Spleen (tissue), 11 donors: Measurements from ENCODE around the gene SBK2. TPM values are rescaled to one million over a fixed set of nuclear protein-coding genes. Genes with fewer than 3 reads are reported as not detected.

Source experiments
- DNase-seq: peaks from one replicate; pipeline ENCODE4 v3.0.0-alpha.2; 2020
- H3K27ac ChIP-seq, 8 donors: fragments of 200-600 bp; sonication (generic) in 7 of 8; 1 replicate in 4 of 8; 2 replicates in 4 of 8; pipeline versions ENCODE4 v1.5.0 to v1.8.0; 2016 to 2021; ENCODE audit warnings: inconsistent platforms in 4 of 8, mild to moderate bottlenecking in 4 of 8, moderate library complexity in 1 of 8
- H3K27me3 ChIP-seq, 7 donors: fragments of 200-600 bp; sonication (generic) in 6 of 7; replicated peaks in 1 of 7; 1 replicate in 4 of 7; 2 replicates in 3 of 7; pipeline versions ENCODE4 v1.5.0 to v1.8.0; 2016 to 2021; ENCODE audit warnings: inconsistent platforms in 3 of 7, mild to moderate bottlenecking in 1 of 7
- H3K36me3 ChIP-seq, 6 donors: fragments of 200-600 bp; sonication (generic) in 5 of 6; 1 replicate in 4 of 6; 2 replicates in 2 of 6; pipeline versions ENCODE4 v1.5.0 to v1.8.0; 2016 to 2021; ENCODE audit warnings: inconsistent platforms in 2 of 6
- H3K4me1 ChIP-seq, 6 donors: fragments of 200-600 bp; sonication (generic) in 5 of 6; 1 replicate in 3 of 6; 2 replicates in 3 of 6; pipeline versions ENCODE4 v1.5.0 to v1.8.0; 2016 to 2021; ENCODE audit warnings: inconsistent platforms in 3 of 6
- H3K4me3 ChIP-seq, 8 donors: fragments of 200-600 bp; sonication (generic) in 7 of 8; 1 replicate in 4 of 8; 2 replicates in 4 of 8; pipeline versions ENCODE4 v1.5.0 to v1.8.0; 2016 to 2021; ENCODE audit warnings: inconsistent platforms in 4 of 8, mild to moderate bottlenecking in 4 of 8, moderate library complexity in 2 of 8
- H3K9me3 ChIP-seq, 8 donors: fragments of 200-600 bp; sonication (generic) in 7 of 8; 1 replicate in 4 of 8; 2 replicates in 4 of 8; pipeline versions ENCODE4 v1.5.0 to v1.8.0; 2016 to 2021; ENCODE audit warnings: inconsistent platforms in 4 of 8
- CTCF ChIP-seq, 11 experiments: fragments of 200-600 bp in 7 of 11; fragments of 450-650 bp in 4 of 11; sonication (generic) in 4 of 11; IDR thresholded peaks in 8 of 11; conservative IDR thresholded peaks in 3 of 11; 1 replicate in 7 of 11; 2 replicates in 4 of 11; pipeline versions ENCODE4 v1.4.0 to v1.8.0; 2016 to 2021; ENCODE audit warnings: antibody characterized with exemption in 11 of 11, inconsistent platforms in 4 of 11, mild to moderate bottlenecking in 1 of 11
- POLR2A ChIP-seq, 3 donors: fragments of 450-650 bp; IDR thresholded peaks; one replicate each; pipeline ENCODE4 v1.5.1; 2017; ENCODE audit warnings: antibody characterized with exemption in 3 of 3, mild to moderate bottlenecking in 1 of 3
- POLR2AphosphoS5 ChIP-seq, 3 donors: sonication (generic); formaldehyde crosslinking; IDR thresholded peaks; one replicate each; pipeline ENCODE4 v1.5.1; 2017; ENCODE audit warnings: antibody characterized with exemption in 3 of 3
- WGBS, 5 donors: extraction: QIAGEN DNeasy Blood & Tissue Kit in 3 of 5; methylation state at CpG; one replicate each; pipeline versions ENCODE4 v1.1.5 to v1.1.7; 2013 to 2018; 5-methylcytosine and 5-hydroxymethylcytosine counted together
- intact Hi-C: fragments of 100-400 bp; cut with DNase I; formaldehyde crosslinking; loops from one replicate; pipeline ENCODE4 v1.15.0; 2023; ENCODE audit warnings: low total_unique reads
- polyA plus RNA-seq, 3 donors: library from polyadenylated mRNA; stranded (reverse); fragments of 200-250 nt; gene quantifications; one replicate each; pipeline ENCODE4 v1.2.1, GENCODE V29; 2013
- total RNA-seq, 7 donors: library from RNA; depleted of rRNA in 3 of 7; stranded (reverse); fragments of >200 nt in 3 of 7; fragmentation: NEBNext Ultra II Directional in 4 of 7; extraction: Animal tissue kit (Norgen Biotek cat#: 25700) in 4 of 7; gene quantifications; one replicate each; pipeline versions ENCODE4 v1.1.0 to v1.2.1, GENCODE V29; 2016 to 2021
- donor health status: healthy with polysubstance abuse.
- donor health status: DM: no; HTN: no; CAD: no; lungs with moderate emphysema.
- donor health status: DM: no; HTN: no; CAD: no.
- donor health status: Bipolar disorder and iron deficiency.
- donor health status: healthy.
- donor health status: DM: no; HTN: no; CAD: no.
- donor health status: DM: yes; HTN: yes; CAD: no.

Gene SBK2
- total and polyA plus RNA-seq, 10 donors, result not detected

GRCh38 chr19:55486043-55486970 is 50.6 kb downstream of the SBK2 start:
- intact Hi-C loops, result no loop called here
- Histone ChIP-seq H3K36me3 (peaks cover 0 to 30% (median 22%) of the 10 kb centered on the region in 6 donors), H3K27me3 (peaks cover 0 to 39% (median 0%) of the 10 kb centered on the region in 7 donors), H3K27ac (peak overlapping the region in 7 of 8 donors; percentile 55 to 87 (median 66)), H3K9me3 (no peaks in the 10 kb centered on the region), H3K4me3 (peak overlapping the region in 1 of 8 donors; percentile 78), H3K4me1 (peaks cover 12 to 72% (median 41%) of the 10 kb centered on the region in 6 donors)
- 61 to 82% (median 80%) methylated on average over 15 to 53 of the region's 53 CpGs for WGBS, 5 donors
- no peak for DNase-seq
- TF ChIP-seq CTCF (IDR thresholded peaks at IDR 0.05 in 8 of 11, conservative IDR thresholded peaks at IDR 0.05 in 3 of 11) (peak in 3 of 11 experiments; percentile 7 to 23 (median 19)), POLR2A (IDR thresholded peaks at IDR 0.05) (no peak), POLR2AphosphoS5 (IDR thresholded peaks at IDR 0.05) (peak in 2 of 3 donors; percentile 9 to 32)

- Histone ChIP-seq H3K27ac (peak overlapping the region in 7 of 8 donors; percentile 48 to 87 (median 65)), H3K4me1 (peaks cover 12 to 65% (median 38%) of the 10 kb centered on the region in 6 donors), H3K9me3 (no peaks in the 10 kb centered on the region), H3K36me3 (peaks cover 0 to 38% (median 25%) of the 10 kb centered on the region in 6 donors), H3K27me3 (peaks cover 0 to 32% (median 0%) of the 10 kb centered on the region in 7 donors), H3K4me3 (peak overlapping the region in 7 of 8 donors; percentile 49 to 78 (median 56))
- DNase-seq, result peak; percentile 70
- no peak for TF ChIP-seq POLR2AphosphoS5 (IDR thresholded peaks at IDR 0.05)
- no peak for TF ChIP-seq POLR2A (IDR thresholded peaks at IDR 0.05)
- no peak for TF ChIP-seq CTCF (IDR thresholded peaks at IDR 0.05 in 8 of 11, conservative IDR thresholded peaks at IDR 0.05 in 3 of 11)
- intact Hi-C loops, result no loop called here
- WGBS, 5 donors, result 29 to 36% (median 30%) methylated on average over 12 to 18 of the region's 18 CpGs
These were observed 51.4 kb downstream of the SBK2 start for GRCh38 chr19:55485439-55486011.

- H3K27ac ChIP-seq, result peak within 1 kb of the TSS; percentile 36 to 87 (median 65)
These were observed 52.1 kb downstream of the SBK2 start, which contains the start of gene NAT14 for GRCh38 chr19:55484593-55485438. Gene NAT14, plus strand, starts transcription at chr19:55485188. Its CDS starts 521 bp downstream, at chr19:55485709.

More at GRCh38 chr19:55484593-55485438, 52.1 kb downstream of the SBK2 start, which contains the start of gene NAT14:
- peak; percentile 86 for DNase-seq
- peaks cover 12 to 64% (median 38%) of the 10 kb centered on the region in 6 donors for H3K4me1 ChIP-seq
- no peaks in the 10 kb centered on the region for H3K9me3 ChIP-seq
- H3K4me3 ChIP-seq, result peak within 1 kb of the TSS; percentile 42 to 78 (median 54)
- 1 to 3% (median 2%) methylated on average over 44 to 78 of the region's 78 CpGs for WGBS, 5 donors
- intact Hi-C loops, result no loop called here
- H3K27me3 ChIP-seq, result peaks cover 0 to 24% (median 0%) of the 10 kb centered on the region in 7 donors
- H3K36me3 ChIP-seq, result peaks cover 0 to 41% (median 25%) of the 10 kb centered on the region in 6 donors
- TF ChIP-seq POLR2AphosphoS5 (IDR thresholded peaks at IDR 0.05) (peak; percentile 45 to 76 (median 67)), CTCF (IDR thresholded peaks at IDR 0.05 in 8 of 11, conservative IDR thresholded peaks at IDR 0.05 in 3 of 11) (no peak)
